ENCODE data around the gene COA8.

- peak in 7 of 12 donors; percentile 19 to 69 (median 38) for TF ChIP-seq CTCF (IDR thresholded peaks at IDR 0.05)
- TF ChIP-seq POLR2A (IDR thresholded peaks at IDR 0.05): no peak
Observed at GRCh38 chr14:103613517-103613916, 50.8 kb downstream of the COA8 start.

Data from heart left ventricle (tissue), 13 donors.